Erythroblast (primary cell): Measurements from ENCODE around the gene ANO10.

ENCODE experiments used
- GATA1 ChIP-seq: IDR thresholded peaks from 2 replicates; pipeline ENCODE4 v1.6.1; 2011; ENCODE audit warnings: low read depth, mild to moderate bottlenecking, control low read depth, low read length, moderate library complexity
- POLR2A ChIP-seq: IDR thresholded peaks from 2 replicates; pipeline ENCODE4 v1.6.1; 2011; ENCODE audit warnings: mild to moderate bottlenecking, low read length

- TF ChIP-seq POLR2A, result no peak
- no peak for TF ChIP-seq GATA1
These were observed 153.7 kb downstream of the ANO10 start for GRCh38 chr3:43468133-43468532.
